ENCODE data around the gene ZC2HC1C.

DNA sequence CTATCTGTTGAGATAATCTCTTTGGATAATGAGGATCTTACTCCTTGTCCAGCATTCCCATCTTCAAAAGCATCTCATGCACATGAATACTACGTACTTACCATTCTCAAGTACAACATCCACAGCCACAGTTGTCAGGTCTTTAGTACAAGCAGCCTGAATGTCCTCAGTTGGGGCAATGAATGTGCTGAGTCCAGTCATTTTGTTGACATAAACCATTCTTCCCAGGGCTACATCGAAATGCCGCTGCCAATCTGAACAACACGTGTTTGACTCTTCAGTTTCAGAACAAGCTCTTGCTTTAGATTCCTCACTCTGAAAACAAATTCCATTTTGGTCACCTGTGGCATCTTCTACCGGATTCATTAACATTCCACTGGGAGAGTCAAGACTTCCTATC lies 23.2 kb upstream of the ZC2HC1C start:
- TF ChIP-seq, protein P1, sequence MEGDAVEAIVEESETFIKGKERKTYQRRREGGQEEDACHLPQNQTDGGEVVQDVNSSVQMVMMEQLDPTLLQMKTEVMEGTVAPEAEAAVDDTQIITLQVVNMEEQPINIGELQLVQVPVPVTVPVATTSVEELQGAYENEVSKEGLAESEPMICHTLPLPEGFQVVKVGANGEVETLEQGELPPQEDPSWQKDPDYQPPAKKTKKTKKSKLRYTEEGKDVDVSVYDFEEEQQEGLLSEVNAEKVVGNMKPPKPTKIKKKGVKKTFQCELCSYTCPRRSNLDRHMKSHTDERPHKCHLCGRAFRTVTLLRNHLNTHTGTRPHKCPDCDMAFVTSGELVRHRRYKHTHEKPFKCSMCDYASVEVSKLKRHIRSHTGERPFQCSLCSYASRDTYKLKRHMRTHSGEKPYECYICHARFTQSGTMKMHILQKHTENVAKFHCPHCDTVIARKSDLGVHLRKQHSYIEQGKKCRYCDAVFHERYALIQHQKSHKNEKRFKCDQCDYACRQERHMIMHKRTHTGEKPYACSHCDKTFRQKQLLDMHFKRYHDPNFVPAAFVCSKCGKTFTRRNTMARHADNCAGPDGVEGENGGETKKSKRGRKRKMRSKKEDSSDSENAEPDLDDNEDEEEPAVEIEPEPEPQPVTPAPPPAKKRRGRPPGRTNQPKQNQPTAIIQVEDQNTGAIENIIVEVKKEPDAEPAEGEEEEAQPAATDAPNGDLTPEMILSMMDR (IDR thresholded peaks at IDR 0.05), result no peak
- no peak for TF ChIP-seq POLR2A (IDR thresholded peaks at IDR 0.05)
